GM06990 (cell line): ENCODE measurements around the gene ESR1.
A peak's percentile ranks its signal among the peaks of the same experiment; 100 is the strongest.

Experiments used
- DNase-seq: peaks from one replicate; pipeline ENCODE4 v3.0.0-alpha.2; 2011; ENCODE audit not compliant: insufficient read length; ENCODE audit errors: extremely low read depth
- H3K27me3 ChIP-seq: replicated peaks from 2 replicates; pipeline ENCODE4 v1.6.0; 2011; ENCODE audit warnings: low read length; ENCODE audit not compliant: control insufficient read depth, insufficient read depth
- H3K36me3 ChIP-seq: 2 replicates; pipeline ENCODE4 v1.5.1; 2011; ENCODE audit warnings: low read length; ENCODE audit not compliant: control insufficient read depth, insufficient read depth
- H3K4me3 ChIP-seq: replicated peaks from 2 replicates; pipeline ENCODE4 v1.5.1; 2011; ENCODE audit warnings: low read depth, mild to moderate bottlenecking, control low read depth, low read length
- TF ChIP-seq, protein P1 (sequence below): IDR thresholded peaks from 2 replicates; pipeline ENCODE4 v1.5.1; 2011; ENCODE audit warnings: low read length, control low read depth, mild to moderate bottlenecking, inconsistent platforms; ENCODE audit not compliant: insufficient read depth, poor library complexity, severe bottlenecking

The ESR1 gene

DNA sequence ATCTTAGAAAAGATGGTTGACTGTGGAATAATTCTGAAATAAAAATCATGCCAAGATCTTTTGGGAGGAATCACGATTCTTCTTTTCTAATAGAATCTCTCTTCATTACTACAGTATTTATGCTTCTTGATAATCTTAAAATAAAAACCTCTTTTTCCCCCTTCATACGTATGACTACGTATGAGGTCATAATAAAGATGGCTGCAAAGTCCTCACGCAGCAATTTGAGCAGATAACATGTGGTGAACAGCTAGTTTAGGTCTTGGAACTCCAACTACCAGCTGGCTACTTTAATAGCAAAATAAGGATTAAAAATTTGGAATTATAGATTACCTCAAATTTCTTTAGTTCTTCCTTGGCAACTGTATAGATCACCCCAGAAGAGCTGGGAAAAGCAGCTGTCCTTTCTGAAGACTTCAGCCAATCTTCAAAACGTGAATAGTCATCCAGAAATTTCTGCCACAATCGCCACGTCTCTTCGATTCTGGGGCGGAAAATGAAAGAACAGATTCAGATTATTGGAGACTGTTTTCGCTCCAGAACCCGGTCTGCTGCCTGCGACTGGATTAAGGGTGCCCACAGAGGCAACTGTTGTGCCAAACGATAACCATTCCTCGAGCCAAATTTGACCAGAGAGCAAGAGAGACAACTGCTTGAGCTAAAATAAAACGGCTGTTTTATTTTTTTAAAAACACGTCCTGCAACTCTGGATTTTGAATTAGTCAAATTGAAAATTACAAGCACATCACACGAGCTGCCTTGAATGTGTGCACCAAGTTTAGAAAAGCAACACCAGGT lies 347.3 kb downstream of the ESR1 start:
- DNase-seq = no peak
- no peaks in the 10 kb centered on the region; the same call in 1 of the 2 replicates for H3K36me3 ChIP-seq
- no peaks in the 10 kb centered on the region for H3K27me3 ChIP-seq
- TF ChIP-seq, protein P1, sequence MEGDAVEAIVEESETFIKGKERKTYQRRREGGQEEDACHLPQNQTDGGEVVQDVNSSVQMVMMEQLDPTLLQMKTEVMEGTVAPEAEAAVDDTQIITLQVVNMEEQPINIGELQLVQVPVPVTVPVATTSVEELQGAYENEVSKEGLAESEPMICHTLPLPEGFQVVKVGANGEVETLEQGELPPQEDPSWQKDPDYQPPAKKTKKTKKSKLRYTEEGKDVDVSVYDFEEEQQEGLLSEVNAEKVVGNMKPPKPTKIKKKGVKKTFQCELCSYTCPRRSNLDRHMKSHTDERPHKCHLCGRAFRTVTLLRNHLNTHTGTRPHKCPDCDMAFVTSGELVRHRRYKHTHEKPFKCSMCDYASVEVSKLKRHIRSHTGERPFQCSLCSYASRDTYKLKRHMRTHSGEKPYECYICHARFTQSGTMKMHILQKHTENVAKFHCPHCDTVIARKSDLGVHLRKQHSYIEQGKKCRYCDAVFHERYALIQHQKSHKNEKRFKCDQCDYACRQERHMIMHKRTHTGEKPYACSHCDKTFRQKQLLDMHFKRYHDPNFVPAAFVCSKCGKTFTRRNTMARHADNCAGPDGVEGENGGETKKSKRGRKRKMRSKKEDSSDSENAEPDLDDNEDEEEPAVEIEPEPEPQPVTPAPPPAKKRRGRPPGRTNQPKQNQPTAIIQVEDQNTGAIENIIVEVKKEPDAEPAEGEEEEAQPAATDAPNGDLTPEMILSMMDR = no peak
- no peak overlapping the region for H3K4me3 ChIP-seq

DNA sequence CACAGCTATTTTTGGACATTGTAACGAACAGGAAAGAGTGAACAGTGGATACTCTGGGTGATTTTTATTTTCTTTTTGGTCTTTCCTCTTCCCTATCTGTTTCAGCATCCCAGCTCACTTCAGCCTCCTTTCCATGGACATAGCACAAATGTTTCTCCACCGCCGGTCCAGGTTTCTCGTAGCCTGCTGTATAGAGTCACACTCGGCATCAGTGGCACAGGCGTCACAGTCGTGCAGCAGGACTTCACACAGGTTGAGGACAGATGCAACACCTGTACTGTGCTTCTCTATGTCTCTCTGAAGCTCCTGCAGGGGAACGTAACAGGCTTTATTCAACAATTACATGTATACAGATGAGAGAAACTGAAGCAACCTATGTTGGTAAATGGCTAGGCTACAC lies 348.3 kb downstream of the ESR1 start:
- TF ChIP-seq, protein P1 = no peak
- no peak for DNase-seq
- no peaks in the 10 kb centered on the region for H3K27me3 ChIP-seq
- no peaks in the 10 kb centered on the region; the same call in 1 of the 2 replicates for H3K36me3 ChIP-seq
- H3K4me3 ChIP-seq = no peak overlapping the region

GRCh38 chr6:152160346-152160745 lies 352.9 kb downstream of the ESR1 start:
- TF ChIP-seq, protein P1 = no peak
- H3K27me3 ChIP-seq = no peaks in the 10 kb centered on the region
- H3K36me3 ChIP-seq = no peaks in the 10 kb centered on the region
- peak; percentile 41 for DNase-seq
- H3K4me3 ChIP-seq = no peak overlapping the region

GRCh38 chr6:152161501-152161900 lies 354.0 kb downstream of the ESR1 start:
- Histone ChIP-seq H3K36me3 (no peaks in the 10 kb centered on the region), H3K4me3 (no peak overlapping the region), H3K27me3 (no peaks in the 10 kb centered on the region)
- no peak for DNase-seq
- TF ChIP-seq, protein P1 = no peak

- Histone ChIP-seq H3K27me3 (no peaks in the 10 kb centered on the region), H3K36me3 (no peaks in the 10 kb centered on the region), H3K4me3 (no peak overlapping the region)
- DNase-seq = no peak
- TF ChIP-seq, protein P1 = no peak
These were observed 357.5 kb downstream of the ESR1 start for GRCh38 chr6:152164957-152165356.
